H1 (cell line): ENCODE data around the gene HSCB. TPM values are rescaled to one million over a fixed set of nuclear protein-coding genes. Genes with fewer than 3 reads are reported as not detected.

Experiments used
- CTCF ChIA-PET: fragments of 300-600 bp; sonication (Branson Sonifier 250); formaldehyde crosslinking; loops from one replicate; lab custom pipeline; 2021; ENCODE audit not compliant: partially characterized antibody; lab: Charles Lee
- POLR2A ChIA-PET: fragments of 300-600 bp; sonication (Branson Sonifier 250); formaldehyde crosslinking; loops from one replicate; lab custom pipeline; 2021; ENCODE audit warnings: inconsistent platforms; ENCODE audit not compliant: partially characterized antibody; lab: Charles Lee
- DNase-seq, 2 experiments: peaks; one replicate each; pipeline versions ENCODE4 v3.0.0 to v3.0.0-alpha.2; 2010 to 2022; ENCODE audit warnings: low spot score in 2 of 2, low read depth in 1 of 2, mixed read lengths in 1 of 2
- FAIRE-seq: peaks from 2 replicates; lab custom pipeline; 2011; peaks lifted over from hg19 to GRCh38; lab: Jason Lieb, UNC
- H2AFZ ChIP-seq: 2 replicates; pipeline ENCODE4 v1.8.1; 2012; ENCODE audit warnings: low read length, inconsistent platforms
- H2AK5ac ChIP-seq: 2 replicates; pipeline ENCODE4 v1.6.1; 2013; ENCODE audit warnings: low read depth, low read length
- H2BK120ac ChIP-seq: replicated peaks from 2 replicates; pipeline ENCODE3; 2013; ENCODE audit warnings: low read depth, low read length, inconsistent platforms
- H2BK12ac ChIP-seq: 2 replicates; pipeline ENCODE4 v1.6.1; 2013; ENCODE audit warnings: low read depth, low read length
- H2BK15ac ChIP-seq: 2 replicates; pipeline ENCODE4 v1.6.1; 2013; ENCODE audit warnings: low read length
- H2BK20ac ChIP-seq: 2 replicates; pipeline ENCODE4 v1.6.1; 2013; ENCODE audit warnings: low read length
- H2BK5ac ChIP-seq: 2 replicates; pipeline ENCODE4 v1.6.1; 2013; ENCODE audit warnings: low read depth, low read length
- H3K14ac ChIP-seq: 2 replicates; pipeline ENCODE4 v1.6.1; 2013; ENCODE audit warnings: inconsistent platforms; ENCODE audit not compliant: insufficient read length
- H3K18ac ChIP-seq: 2 replicates; pipeline ENCODE4 v1.6.1; 2013; ENCODE audit warnings: low read length; ENCODE audit errors: extremely low read depth
- H3K23ac ChIP-seq: 2 replicates; pipeline ENCODE4 v1.6.1; 2013; ENCODE audit warnings: inconsistent platforms; ENCODE audit not compliant: insufficient read length
- H3K23me2 ChIP-seq: 2 replicates; pipeline ENCODE4 v1.6.1; 2013; ENCODE audit warnings: low read depth, low read length
- H3K27ac ChIP-seq: 2 replicates; pipeline ENCODE4 v1.6.1; 2011; ENCODE audit warnings: low read depth, low read length, inconsistent platforms
- H3K27me3 ChIP-seq, 4 experiments: replicated peaks in 1 of 4; 1 replicate in 1 of 4; 2 replicates in 3 of 4; pipeline versions ENCODE4 v1.6.1 to v1.8.1; 2011 to 2013; ENCODE audit warnings: low read length in 3 of 4, mild to moderate bottlenecking in 3 of 4, inconsistent platforms in 2 of 4, mixed read lengths in 2 of 4, moderate library complexity in 1 of 4; ENCODE audit not compliant: control insufficient read depth in 3 of 4, insufficient read depth in 3 of 4; ENCODE audit errors: extremely low read depth in 1 of 4
- H3K36me3 ChIP-seq, 4 experiments: 2 replicates each; pipeline versions ENCODE4 v1.6.1 to v1.8.1; 2011 to 2013; ENCODE audit warnings: mild to moderate bottlenecking in 4 of 4, low read length in 3 of 4, moderate library complexity in 2 of 4, control low read depth in 1 of 4, inconsistent platforms in 1 of 4; ENCODE audit not compliant: insufficient read depth in 4 of 4, control insufficient read depth in 2 of 4
- H3K4ac ChIP-seq: replicated peaks from 2 replicates; pipeline ENCODE3; 2013; ENCODE audit warnings: low read length, low read depth, mixed read lengths, inconsistent platforms; ENCODE audit not compliant: insufficient read length
- H3K4me1 ChIP-seq, 4 experiments: replicated peaks in 1 of 4; 1 replicate in 1 of 4; 2 replicates in 3 of 4; pipeline versions ENCODE4 v1.6.1 to v1.8.1; 2011 to 2013; ENCODE audit warnings: low read length in 3 of 4, inconsistent platforms in 2 of 4, mixed read lengths in 1 of 4; ENCODE audit not compliant: insufficient read depth in 4 of 4, control insufficient read depth in 3 of 4
- H3K4me2 ChIP-seq, 2 experiments: 2 replicates each; pipeline versions ENCODE4 v1.6.1 to v1.8.1; 2011 to 2013; ENCODE audit warnings: low read depth in 2 of 2, low read length in 2 of 2, control low read depth in 1 of 2, inconsistent platforms in 1 of 2, mild to moderate bottlenecking in 1 of 2; ENCODE audit not compliant: insufficient read depth in 1 of 2
- H3K4me3 ChIP-seq, 4 experiments: fragments of 200-600, 300-600 bp in 1 of 4; sonication (generic), shearing (Covaris generic), sonication (Bioruptor Twin) in 1 of 4; 2 replicates each; pipeline versions ENCODE4 v1.5.1 to v1.8.1; 2011 to 2016; ENCODE audit warnings: low read length in 4 of 4, low read depth in 3 of 4, control low read depth in 2 of 4, inconsistent platforms in 2 of 4, mild to moderate bottlenecking in 2 of 4, mixed read lengths in 1 of 4, moderate library complexity in 1 of 4; ENCODE audit not compliant: insufficient read depth in 2 of 4; ENCODE audit errors: extremely low read depth in 1 of 4
- H3K56ac ChIP-seq: replicated peaks from 2 replicates; pipeline ENCODE3; 2013; ENCODE audit warnings: low read depth, mild to moderate bottlenecking, mixed read lengths, low read length, inconsistent platforms; ENCODE audit not compliant: insufficient read length
- H3K79me1 ChIP-seq: 2 replicates; pipeline ENCODE4 v1.6.1; 2013; ENCODE audit warnings: low read depth, low read length, control low read depth
- H3K79me2 ChIP-seq, 2 experiments: 2 replicates each; pipeline versions ENCODE4 v1.6.1 to v1.8.1; 2012 to 2013; ENCODE audit warnings: low read length in 2 of 2, mild to moderate bottlenecking in 2 of 2, inconsistent platforms in 1 of 2; ENCODE audit not compliant: insufficient read depth in 2 of 2, control insufficient read depth in 1 of 2
- H3K9ac ChIP-seq, 4 experiments: replicated peaks in 1 of 4; 1 replicate in 1 of 4; 2 replicates in 3 of 4; pipeline versions ENCODE4 v1.6.1 to v1.8.1; 2011 to 2013; ENCODE audit warnings: low read depth in 3 of 4, low read length in 3 of 4, control low read depth in 2 of 4, mild to moderate bottlenecking in 2 of 4, moderate library complexity in 2 of 4, inconsistent platforms in 1 of 4; ENCODE audit errors: extremely low read depth in 1 of 4
- H3K9me3 ChIP-seq, 2 experiments: 2 replicates each; pipeline versions ENCODE4 v1.6.1 to v1.8.1; 2012 to 2013; ENCODE audit warnings: mild to moderate bottlenecking in 2 of 2, moderate library complexity in 2 of 2, control low read depth in 1 of 2, inconsistent platforms in 1 of 2, low read depth in 1 of 2, low read length in 1 of 2, mixed read lengths in 1 of 2; ENCODE audit not compliant: insufficient read depth in 2 of 2
- H4K20me1 ChIP-seq, 2 experiments: replicated peaks in 1 of 2; 2 replicates each; pipeline versions ENCODE3 to v1.8.1; 2011 to 2013; ENCODE audit warnings: inconsistent platforms in 2 of 2, low read length in 2 of 2, mild to moderate bottlenecking in 1 of 2; ENCODE audit not compliant: insufficient read depth in 2 of 2, control insufficient read depth in 1 of 2
- H4K5ac ChIP-seq: 2 replicates; pipeline ENCODE4 v1.6.1; 2013; ENCODE audit warnings: low read length, low read depth, mixed read lengths, inconsistent platforms; ENCODE audit not compliant: insufficient read length
- H4K8ac ChIP-seq: 2 replicates; pipeline ENCODE4 v1.8.0; 2013; ENCODE audit warnings: mild to moderate bottlenecking, moderate library complexity, low read length, inconsistent platforms; ENCODE audit not compliant: insufficient read depth; ENCODE audit errors: extremely low read depth
- H4K91ac ChIP-seq: replicated peaks from 2 replicates; pipeline ENCODE3; 2013; ENCODE audit warnings: low read length, mixed read lengths, inconsistent platforms; ENCODE audit not compliant: insufficient read length
- CREB1 ChIP-seq: IDR thresholded peaks from 2 replicates; pipeline ENCODE4 v1.6.1; 2012; ENCODE audit warnings: inconsistent platforms
- EZH2 ChIP-seq: fragments of 200-600 bp; sonication (generic); IDR thresholded peaks from 2 replicates; pipeline ENCODE4 v1.7.1; 2012; ENCODE audit warnings: low read depth, mild to moderate bottlenecking, moderate library complexity, low read length, inconsistent platforms; ENCODE audit not compliant: severe bottlenecking
- GTF2F1 ChIP-seq: IDR thresholded peaks from 2 replicates; pipeline ENCODE4 v1.6.1; 2012; ENCODE audit warnings: low read depth, low read length, improper control_type of control experiment, borderline replicate concordance
- KDM1A ChIP-seq: fragments of 200-600, 300-600 bp; sonication (generic); IDR thresholded peaks from 2 replicates; pipeline ENCODE4 v1.7.1; 2016; ENCODE audit warnings: mild to moderate bottlenecking, low read length, borderline replicate concordance
- KDM5A ChIP-seq: fragments of 200-600 bp; IDR thresholded peaks from 2 replicates; pipeline ENCODE4 v1.7.1; 2012; ENCODE audit warnings: mild to moderate bottlenecking, low read length, inconsistent platforms, mixed read lengths
- SP4 ChIP-seq: IDR thresholded peaks from 2 replicates; pipeline ENCODE4 v1.6.1; 2012; ENCODE audit warnings: low read length, inconsistent platforms
- WGBS, 2 experiments: shearing (Covaris generic) in 1 of 2; methylation state at CpG; one replicate each; pipeline versions ENCODE4 v1.1.6 to v1.1.7; 2013 to 2015; ENCODE audit warnings: low lambda C conversion rate in 2 of 2, mixed read lengths in 2 of 2, inconsistent platforms in 1 of 2, low coverage in 1 of 2, missing lambda C conversion rate in 1 of 2; ENCODE audit not compliant: insufficient replicate concordance in 2 of 2, insufficient coverage in 1 of 2, insufficient read length in 1 of 2; ENCODE audit errors: extremely low coverage in 1 of 2, missing lambda C conversion rate in 1 of 2; 5-methylcytosine and 5-hydroxymethylcytosine counted together
- polyA plus RNA-seq, 7 experiments: library from polyadenylated mRNA; depleted of rRNA in 3 of 7; stranded (reverse) in 5 of 7; unstranded in 2 of 7; fragments of >200 nt in 5 of 7; fragments of 200-250 nt in 2 of 7; gene quantifications; 1 replicate in 5 of 7; 2 replicates in 1 of 7; 4 replicates in 1 of 7; pipeline versions ENCODE4 v1.2.1 to v1.2.3, GENCODE V29; 2011 to 2013; ENCODE audit warnings: missing spikeins in 2 of 7, mixed read lengths in 2 of 7
- total RNA-seq: library from RNA; stranded (reverse); fragmentation: NEBNext Ultra II Directional; extraction: Animal tissue kit (Norgen Biotek cat#: 25700); gene quantifications from 2 replicates; pipeline ENCODE4 v1.2.1, GENCODE V29; 2021
- TF ChIP-seq, protein P1 (sequence below): IDR thresholded peaks from 2 replicates; pipeline ENCODE4 v1.6.1; 2012; ENCODE audit warnings: inconsistent platforms

Gene HSCB
- total and polyA plus RNA-seq, 2 of the 8 experiments (the other 6 are each of a cell fraction or from before 2014, with no cell fraction given) = 14.7 to 16.6 TPM

DNA sequence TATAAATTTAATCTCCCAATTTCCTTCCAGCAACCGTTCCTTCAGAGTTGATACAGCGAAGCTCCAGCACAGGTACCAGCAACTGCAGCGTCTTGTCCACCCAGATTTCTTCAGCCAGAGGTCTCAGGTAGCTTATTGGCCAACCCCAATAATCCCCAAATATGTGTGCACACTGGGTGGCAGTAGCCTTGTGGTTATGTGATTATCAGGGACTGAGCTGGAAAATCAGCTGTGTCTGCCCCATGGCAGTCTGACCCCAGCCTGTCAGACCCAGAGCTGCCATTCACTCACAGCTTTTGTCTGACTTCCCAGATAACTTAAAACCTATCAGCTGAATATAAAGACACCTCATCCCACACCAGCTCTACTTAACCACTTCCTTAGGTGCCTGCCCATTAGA is 2.0 kb downstream of the HSCB start:
- Histone ChIP-seq H3K4ac (no peak overlapping the region), H3K14ac (no peak overlapping the region), H3K36me3 (peaks cover 13 to 49% (median 24%) of the 10 kb centered on the region in 4 experiments), H3K23me2 (peaks cover 4% of the 10 kb centered on the region; the same call in 1 of the 2 replicates), H3K4me2 (no peak overlapping the region; a peak in 1 of 4 replicates), H2BK15ac (no peak overlapping the region), H2BK5ac (no peak overlapping the region), H2BK20ac (no peak overlapping the region), H3K27ac (no peak overlapping the region), H4K8ac (no peak overlapping the region), H4K5ac (no peak overlapping the region), H2AK5ac (no peak overlapping the region), H3K4me3 (no peak overlapping the region), H3K18ac (no peak overlapping the region), H4K91ac (no peak overlapping the region), H3K79me2 (peaks cover 0 to 38% of the 10 kb centered on the region in 2 experiments; a peak in 3 of 4 replicates), H2AFZ (no peak overlapping the region), H2BK120ac (no peak overlapping the region), H3K79me1 (no peaks in the 10 kb centered on the region; the same call in 1 of the 2 replicates), H3K9me3 (no peaks in the 10 kb centered on the region), H3K4me1 (peaks cover 0 to 7% (median 3%) of the 10 kb centered on the region in 4 experiments; a peak in 2 of 7 replicates), H4K20me1 (peaks cover 0 to 7% of the 10 kb centered on the region in 2 experiments), H3K9ac (no peak overlapping the region), H3K27me3 (no peaks in the 10 kb centered on the region), H3K23ac (no peak overlapping the region), H2BK12ac (no peak overlapping the region), H3K56ac (no peak overlapping the region)
- DNase-seq = no peak
- FAIRE-seq = no peak
- ChIA-PET POLR2A (interaction anchor here (0.9 to 3.7 kb wide), 4 partner anchors 13 to 65 kb away, joined by 3 to 15 read pairs (median 6); partner anchors contain the start of gene XBP1), CTCF (interaction anchor here (0.9 to 2.0 kb wide), 3 partner anchors 13 to 143 kb away, joined by 3 to 6 read pairs (median 4); no protein-coding TSS in a partner anchor)
- WGBS, 2 experiments = 92% methylated on average over 3 of the region's 3 CpGs; no CpG with 5 or more reads in 1 of the 2 experiments
- TF ChIP-seq KDM5A = no peak
- TF ChIP-seq, protein P1, sequence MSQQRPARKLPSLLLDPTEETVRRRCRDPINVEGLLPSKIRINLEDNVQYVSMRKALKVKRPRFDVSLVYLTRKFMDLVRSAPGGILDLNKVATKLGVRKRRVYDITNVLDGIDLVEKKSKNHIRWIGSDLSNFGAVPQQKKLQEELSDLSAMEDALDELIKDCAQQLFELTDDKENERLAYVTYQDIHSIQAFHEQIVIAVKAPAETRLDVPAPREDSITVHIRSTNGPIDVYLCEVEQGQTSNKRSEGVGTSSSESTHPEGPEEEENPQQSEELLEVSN = no peak
- TF ChIP-seq SP4 = no peak
- no peak for TF ChIP-seq GTF2F1
- TF ChIP-seq CREB1 = no peak
- no peak for TF ChIP-seq KDM1A
- no peak for TF ChIP-seq EZH2
